Gastrocnemius medialis (tissue), 4 donors: ENCODE data around the gene MEG3.

Source experiments
- CTCF ChIP-seq, 5 experiments: fragments of 450-650 bp in 3 of 5; fragments of 200-600 bp in 2 of 5; sonication (generic) in 2 of 5; IDR thresholded peaks in 4 of 5; conservative IDR thresholded peaks in 1 of 5; 1 replicate in 4 of 5; 2 replicates in 1 of 5; pipeline ENCODE4 v1.5.1; 2016 to 2019; ENCODE audit warnings: antibody characterized with exemption in 5 of 5, mild to moderate bottlenecking in 3 of 5, moderate library complexity in 3 of 5
- POLR2A ChIP-seq, 2 donors: fragments of 450-650 bp; IDR thresholded peaks; one replicate each; pipeline ENCODE4 v1.6.1; 2017; ENCODE audit warnings: antibody characterized with exemption in 2 of 2, mild to moderate bottlenecking in 2 of 2, moderate library complexity in 2 of 2

DNA sequence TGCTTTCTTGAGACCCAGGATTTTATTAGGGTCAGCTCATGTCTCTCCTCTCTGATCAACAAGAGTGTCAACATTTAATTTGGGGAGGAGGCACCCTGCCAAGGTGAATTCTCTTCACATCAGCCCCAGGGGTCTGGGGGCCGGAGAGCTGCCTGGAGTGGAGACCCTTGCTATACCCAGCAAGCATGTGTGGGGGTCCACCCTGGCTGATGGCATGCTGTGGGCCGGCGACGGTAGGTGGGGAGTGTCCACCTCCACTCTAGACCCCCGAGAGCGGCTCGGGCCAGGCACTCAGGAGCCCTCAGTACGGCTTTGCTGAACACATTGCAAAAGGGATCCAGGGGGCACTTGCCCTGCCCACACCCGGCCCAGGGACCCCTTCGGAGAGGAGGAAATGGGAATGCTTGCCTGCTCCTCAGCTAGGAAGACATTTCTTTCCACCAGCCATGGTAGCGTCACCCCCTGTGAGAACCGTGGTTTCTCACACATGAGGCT lies 10.4 kb downstream of the MEG3 start:
- TF ChIP-seq CTCF (IDR thresholded peaks at IDR 0.05 in 4 of 5, conservative IDR thresholded peaks at IDR 0.05 in 1 of 5) = no peak
- no peak for TF ChIP-seq POLR2A (IDR thresholded peaks at IDR 0.05)
